ENCODE measurements around the gene UBE2K.

Gene UBE2K

GRCh38 chr4:39710098-39710896 lies 12.4 kb downstream of the UBE2K start:
- H4K20me1 ChIP-seq (ENCODE audit: low read depth, low read length) = peaks cover 14% of the 10 kb centered on the region; the same call in 1 of the 2 replicates
- no peak overlapping the region for H3K4me2 ChIP-seq (ENCODE audit: low read depth, low read length, poor library complexity, severe bottlenecking)

GRCh38 chr4:39712819-39713607 lies 15.1 kb downstream of the UBE2K start:
- H2AFZ ChIP-seq (ENCODE audit: low read depth, low read length, severe bottlenecking) = no peak overlapping the region
- H3K36me3 ChIP-seq (ENCODE audit: low read length) = no peaks in the 10 kb centered on the region
- no peaks in the 10 kb centered on the region for H3K9me3 ChIP-seq (ENCODE audit: insufficient read depth, low read length)
- no peak overlapping the region for H3K4me3 ChIP-seq (ENCODE audit: insufficient read depth, low read length, poor library complexity, severe bottlenecking)
- no peak overlapping the region for H3K27ac ChIP-seq (ENCODE audit: low read depth, low read length)
- H3K4me2 ChIP-seq (ENCODE audit: low read depth, low read length, poor library complexity, severe bottlenecking) = peak overlapping the region; percentile 29
- H3K9me2 ChIP-seq (replicated peaks; ENCODE audit: insufficient read depth, low read length) = no peaks in the 10 kb centered on the region
- no peaks in the 10 kb centered on the region for H3K27me3 ChIP-seq (ENCODE audit: low read length)
- H3K79me2 ChIP-seq (ENCODE audit: insufficient read depth, low read length) = peaks cover 95% of the 10 kb centered on the region
- TF ChIP-seq EZH2phosphoT487 (conservative IDR thresholded peaks at IDR 0.05; ENCODE audit: low read length) (no peak), CTCF (IDR thresholded peaks at IDR 0.05; ENCODE audit: insufficient read depth, low read length, poor library complexity, severe bottlenecking) (no peak)
- peaks cover 17% of the 10 kb centered on the region for H3F3A ChIP-seq (ENCODE audit: insufficient read depth)
- H3K9ac ChIP-seq (ENCODE audit: low read length) = no peak overlapping the region
- peaks cover 12% of the 10 kb centered on the region; the same call in 1 of the 2 replicates for H4K20me1 ChIP-seq (ENCODE audit: low read depth, low read length)

More at GRCh38 chr4:39710098-39710896, 12.4 kb downstream of the UBE2K start:
- Histone ChIP-seq H3K36me3 (ENCODE audit: low read length) (no peaks in the 10 kb centered on the region), H3K27me3 (ENCODE audit: low read length) (no peaks in the 10 kb centered on the region), H3K9me2 (replicated peaks; ENCODE audit: insufficient read depth, low read length) (no peaks in the 10 kb centered on the region), H3F3A (ENCODE audit: insufficient read depth) (peaks cover 17% of the 10 kb centered on the region), H3K9me3 (ENCODE audit: insufficient read depth, low read length) (no peaks in the 10 kb centered on the region), H3K4me3 (ENCODE audit: insufficient read depth, low read length, poor library complexity, severe bottlenecking) (no peak overlapping the region), H3K79me2 (ENCODE audit: insufficient read depth, low read length) (peaks cover 96% of the 10 kb centered on the region), H3K27ac (ENCODE audit: low read depth, low read length) (no peak overlapping the region), H3K9ac (ENCODE audit: low read length) (no peak overlapping the region), H2AFZ (ENCODE audit: low read depth, low read length, severe bottlenecking) (no peak overlapping the region)
- no peak for TF ChIP-seq EZH2phosphoT487 (conservative IDR thresholded peaks at IDR 0.05; ENCODE audit: low read length)

DNA sequence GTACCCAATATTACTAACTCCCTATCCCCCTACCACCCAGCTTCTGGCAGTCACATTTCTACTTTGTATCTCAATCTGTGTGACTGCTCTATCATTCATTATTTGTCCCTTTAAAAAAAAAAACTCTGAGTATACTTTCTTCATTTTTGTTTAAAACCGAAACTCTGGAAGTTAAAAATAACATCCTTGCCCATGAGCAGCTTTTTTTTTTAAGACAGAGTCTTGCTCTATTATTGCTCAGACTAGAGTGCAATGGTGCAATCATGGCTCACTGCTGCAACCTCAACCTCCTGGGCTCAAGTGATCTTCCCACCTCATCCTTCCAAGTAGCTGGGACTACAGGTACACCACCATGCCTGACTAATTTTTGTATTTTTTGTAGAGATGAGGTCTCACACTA lies 15.8 kb downstream of the UBE2K start:
- Histone ChIP-seq H3K36me3 (ENCODE audit: low read length) (no peaks in the 10 kb centered on the region), H3K79me2 (ENCODE audit: insufficient read depth, low read length) (peaks cover 92% of the 10 kb centered on the region), H3K4me2 (ENCODE audit: low read depth, low read length, poor library complexity, severe bottlenecking) (peak overlapping the region; percentile 29), H2AFZ (ENCODE audit: low read depth, low read length, severe bottlenecking) (no peak overlapping the region), H3F3A (ENCODE audit: insufficient read depth) (peaks cover 17% of the 10 kb centered on the region), H3K9me3 (ENCODE audit: insufficient read depth, low read length) (no peaks in the 10 kb centered on the region), H4K20me1 (ENCODE audit: low read depth, low read length) (peaks cover 7% of the 10 kb centered on the region; the same call in 1 of the 2 replicates), H3K4me3 (ENCODE audit: insufficient read depth, low read length, poor library complexity, severe bottlenecking) (no peak overlapping the region), H3K9me2 (replicated peaks; ENCODE audit: insufficient read depth, low read length) (no peaks in the 10 kb centered on the region), H3K27ac (ENCODE audit: low read depth, low read length) (no peak overlapping the region), H3K9ac (ENCODE audit: low read length) (no peak overlapping the region), H3K27me3 (ENCODE audit: low read length) (no peaks in the 10 kb centered on the region)
- TF ChIP-seq EZH2phosphoT487 (conservative IDR thresholded peaks at IDR 0.05; ENCODE audit: low read length) (no peak), CTCF (IDR thresholded peaks at IDR 0.05; ENCODE audit: insufficient read depth, low read length, poor library complexity, severe bottlenecking) (no peak)

All from SU-DHL-6 (cell line).